Left lung (tissue), 10 donors: Measurements from ENCODE around the gene RBBP8NL. TPM values are rescaled to one million over a fixed set of nuclear protein-coding genes. Genes with fewer than 3 reads are reported as not detected.
A peak's percentile ranks its signal among the peaks of the same experiment; 100 is the strongest.

Source experiments
- ATAC-seq: fragments of 200-7000 bp; cut with Tn5 transposase; one replicate; pipeline ENCODE4 v1.9.1; 2020; ENCODE audit warnings: moderate library complexity
- DNase-seq, 4 donors: peaks; one replicate each; pipeline ENCODE4 v3.0.0-alpha.2; 2013 to 2020
- H3K27ac ChIP-seq, 2 donors: fragments of 200-600 bp; sonication (generic) in 1 of 2; one replicate each; pipeline versions ENCODE4 v1.5.0 to v1.8.0; 2020 to 2021
- H3K27me3 ChIP-seq, 2 donors: fragments of 200-600 bp; sonication (generic) in 1 of 2; one replicate each; pipeline versions ENCODE4 v1.5.0 to v1.8.0; 2020 to 2021
- H3K36me3 ChIP-seq, 2 donors: fragments of 200-600 bp; sonication (generic) in 1 of 2; one replicate each; pipeline versions ENCODE4 v1.5.0 to v1.8.0; 2020 to 2021
- H3K4me1 ChIP-seq, 2 donors: fragments of 200-600 bp; one replicate each; pipeline ENCODE4 v1.8.0; 2021
- H3K4me3 ChIP-seq, 2 donors: fragments of 200-600 bp; sonication (generic) in 1 of 2; one replicate each; pipeline versions ENCODE4 v1.5.0 to v1.8.0; 2020 to 2021; ENCODE audit warnings: mild to moderate bottlenecking in 1 of 2
- H3K9me3 ChIP-seq, 2 donors: fragments of 200-600 bp; sonication (generic) in 1 of 2; one replicate each; pipeline versions ENCODE4 v1.5.0 to v1.8.0; 2020 to 2021
- intact Hi-C, 2 donors: fragments of 100-400 bp; cut with DNase I; formaldehyde crosslinking; loops; one replicate each; pipeline versions ENCODE4 v1.11.2 to v1.14.2; 2022
- polyA plus RNA-seq, 6 donors: library from polyadenylated mRNA; unstranded; fragments of 120-200 nt; gene quantifications; one replicate each; pipeline ENCODE4 v1.2.1, GENCODE V29; 2013; ENCODE audit not compliant: insufficient read length in 6 of 6
- total RNA-seq, 2 donors: library from RNA; stranded (reverse); fragmentation: NEBNext Ultra II Directional; extraction: Animal tissue kit (Norgen Biotek cat#: 25700); gene quantifications; one replicate each; pipeline ENCODE4 v1.2.1, GENCODE V29; 2021
- TF ChIP-seq, protein P1 (sequence below), 2 donors: fragments of 200-600 bp; sonication (generic) in 1 of 2; IDR thresholded peaks; one replicate each; pipeline versions ENCODE4 v1.5.0 to v1.8.0; 2021; ENCODE audit warnings: antibody characterized with exemption in 2 of 2
- donor health status: DM: no; HTN: yes; CAD: no.
- donor health status: DM: no; HTN: no; CAD: no.

The RBBP8NL gene
- total and polyA plus RNA-seq, 8 donors = 0.97 to 4.2 (median 3.4) TPM

DNA sequence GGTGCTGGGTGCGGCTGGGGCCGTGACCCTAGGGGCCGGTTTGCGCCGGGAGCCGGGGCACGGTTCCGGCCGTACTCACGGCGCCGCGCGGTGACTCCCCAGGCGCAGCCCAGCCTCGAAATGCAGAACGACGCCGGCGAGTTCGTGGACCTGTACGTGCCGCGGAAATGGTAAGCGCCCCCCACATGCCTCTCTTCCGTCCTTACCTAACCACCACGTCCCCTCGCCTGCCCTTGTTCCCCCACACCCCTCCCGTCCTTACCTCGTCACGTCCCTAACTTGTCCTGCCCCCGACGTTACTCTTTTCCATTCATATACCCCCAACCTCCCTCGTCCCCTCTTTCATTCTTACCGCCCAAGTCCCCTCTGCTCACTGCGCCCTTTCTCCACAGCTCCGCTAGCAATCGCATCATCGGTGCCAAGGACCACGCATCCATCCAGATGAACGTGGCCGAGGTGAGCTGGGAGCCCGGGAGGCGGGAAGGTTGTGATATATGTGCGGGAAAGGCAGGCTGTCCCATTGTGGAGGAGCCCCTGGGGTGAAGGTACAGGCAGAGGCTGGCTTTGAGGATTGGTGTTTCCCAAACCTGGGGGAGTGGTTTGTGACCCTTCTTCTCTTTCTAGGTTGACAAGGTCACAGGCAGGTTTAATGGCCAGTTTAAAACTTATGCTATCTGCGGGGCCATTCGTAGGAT lies 40.0 kb downstream of the RBBP8NL start:
- DNase-seq (no peak), ATAC-seq (no peak)
- Histone ChIP-seq H3K4me1 (peaks cover 11 to 38% of the 10 kb centered on the region in 2 donors), H3K4me3 (peak overlapping the region; percentile 98 to 100), H3K27me3 (no peaks in the 10 kb centered on the region), H3K27ac (peak overlapping the region; percentile 87 to 88), H3K9me3 (no peaks in the 10 kb centered on the region), H3K36me3 (peaks cover 0 to 45% of the 10 kb centered on the region in 2 donors)
- intact Hi-C loops = no loop called here
- TF ChIP-seq, protein P1, sequence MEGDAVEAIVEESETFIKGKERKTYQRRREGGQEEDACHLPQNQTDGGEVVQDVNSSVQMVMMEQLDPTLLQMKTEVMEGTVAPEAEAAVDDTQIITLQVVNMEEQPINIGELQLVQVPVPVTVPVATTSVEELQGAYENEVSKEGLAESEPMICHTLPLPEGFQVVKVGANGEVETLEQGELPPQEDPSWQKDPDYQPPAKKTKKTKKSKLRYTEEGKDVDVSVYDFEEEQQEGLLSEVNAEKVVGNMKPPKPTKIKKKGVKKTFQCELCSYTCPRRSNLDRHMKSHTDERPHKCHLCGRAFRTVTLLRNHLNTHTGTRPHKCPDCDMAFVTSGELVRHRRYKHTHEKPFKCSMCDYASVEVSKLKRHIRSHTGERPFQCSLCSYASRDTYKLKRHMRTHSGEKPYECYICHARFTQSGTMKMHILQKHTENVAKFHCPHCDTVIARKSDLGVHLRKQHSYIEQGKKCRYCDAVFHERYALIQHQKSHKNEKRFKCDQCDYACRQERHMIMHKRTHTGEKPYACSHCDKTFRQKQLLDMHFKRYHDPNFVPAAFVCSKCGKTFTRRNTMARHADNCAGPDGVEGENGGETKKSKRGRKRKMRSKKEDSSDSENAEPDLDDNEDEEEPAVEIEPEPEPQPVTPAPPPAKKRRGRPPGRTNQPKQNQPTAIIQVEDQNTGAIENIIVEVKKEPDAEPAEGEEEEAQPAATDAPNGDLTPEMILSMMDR (IDR thresholded peaks at IDR 0.05) = no peak

DNA sequence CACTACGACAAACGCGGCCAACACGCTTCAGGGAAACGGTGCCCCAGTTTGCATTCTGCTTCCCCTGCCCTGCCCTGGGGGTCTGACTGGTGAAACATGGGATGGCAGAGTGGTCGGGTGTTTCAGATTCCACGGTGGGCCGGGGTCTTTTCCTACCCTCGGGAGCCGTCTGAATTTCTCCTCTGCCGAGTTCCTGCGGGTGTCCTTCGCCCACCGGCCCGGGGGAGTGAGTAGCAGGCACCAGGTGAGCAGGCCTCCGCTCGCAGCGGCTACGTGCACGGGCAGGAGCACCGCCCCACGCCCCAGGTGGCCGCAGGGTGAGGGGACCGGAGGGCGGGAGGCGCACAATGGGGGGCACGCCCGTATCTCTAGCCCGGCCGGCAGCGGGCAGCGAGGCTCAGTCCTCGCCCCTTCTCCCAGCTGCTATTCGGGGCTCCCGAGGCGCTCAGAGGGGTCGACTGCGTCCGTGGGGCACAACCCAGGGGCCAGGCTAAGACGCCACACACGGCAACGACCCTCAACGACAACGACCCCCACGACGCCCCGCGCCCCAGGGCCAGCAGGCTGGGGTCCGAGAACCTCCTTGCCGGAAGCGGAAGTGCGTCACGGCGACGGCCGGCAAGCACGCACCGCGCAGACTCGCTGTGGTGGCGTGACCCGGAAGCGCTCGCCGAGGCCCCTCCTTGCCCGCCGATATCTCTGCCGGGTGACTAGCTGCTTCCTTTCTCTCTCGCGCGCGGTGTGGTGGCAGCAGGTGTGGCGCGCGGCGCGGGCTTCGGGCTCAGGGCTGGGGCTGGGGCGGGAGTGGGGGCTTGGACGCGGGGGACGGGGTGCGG lies 40.7 kb downstream of the RBBP8NL start, which contains the start of gene RPS21:
Gene RPS21 (plus strand): TSS at position 721 of the 836 bp plus-strand sequence. CDS start 236 bp downstream, outside the sequence.
- H3K27ac ChIP-seq = peak within 1 kb of the TSS; percentile 87 to 88
- H3K4me3 ChIP-seq = peak within 1 kb of the TSS; percentile 98 to 100
- DNase-seq (peak; percentile 87 to 97 (median 95)), ATAC-seq (peak; percentile 94)
- peaks cover 0 to 38% of the 10 kb centered on the region in 2 donors for H3K36me3 ChIP-seq
- no peaks in the 10 kb centered on the region for H3K27me3 ChIP-seq
- H3K4me1 ChIP-seq = peaks cover 11 to 39% of the 10 kb centered on the region in 2 donors
- intact Hi-C loops = no loop called here
- TF ChIP-seq, protein P1 (IDR thresholded peaks at IDR 0.05) = no peak
- H3K9me3 ChIP-seq = no peaks in the 10 kb centered on the region

DNA sequence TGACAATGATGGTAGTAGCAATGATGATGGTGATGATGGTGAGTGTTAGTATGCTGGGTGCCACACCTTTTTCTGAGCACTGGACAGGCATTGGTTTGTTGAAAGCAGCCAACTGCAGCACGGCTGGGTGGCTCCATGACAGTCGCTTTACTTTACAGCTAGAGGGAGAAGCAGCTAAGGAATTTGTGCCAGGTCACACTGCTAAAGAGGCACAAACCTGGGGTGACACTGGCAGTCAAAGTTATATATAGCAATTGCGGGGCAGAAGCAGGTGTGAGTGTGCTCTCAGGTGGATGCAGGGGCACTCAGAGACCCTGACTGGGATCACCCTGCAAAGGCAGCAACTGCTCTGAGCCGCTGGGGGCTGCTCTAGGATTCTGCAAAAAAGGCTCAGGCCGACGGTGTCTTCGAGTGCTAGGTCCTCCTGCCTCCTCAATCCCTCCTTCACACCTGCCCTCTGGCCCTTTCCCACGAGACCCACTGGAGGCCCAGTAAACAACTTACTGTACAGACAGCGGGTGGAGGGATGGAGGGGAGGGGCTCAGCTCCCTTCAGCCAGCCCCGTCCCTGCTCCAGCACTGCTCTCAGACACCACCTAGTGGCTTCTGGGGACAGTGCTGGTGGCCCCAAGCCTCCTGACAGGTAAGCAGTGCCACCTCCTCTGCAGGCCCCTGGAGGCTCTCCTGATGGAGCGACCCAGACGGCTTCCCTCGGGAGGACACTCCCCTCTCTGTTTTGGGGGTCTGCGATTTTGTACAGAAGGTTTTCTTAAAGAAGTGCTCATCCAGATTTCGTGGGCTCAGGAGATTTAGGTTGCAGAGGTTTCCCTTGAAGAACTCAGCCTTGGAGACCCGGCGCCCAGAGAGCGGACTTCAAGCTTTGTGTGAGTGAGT lies 44.8 kb downstream of the RBBP8NL start:
- DNase-seq = peak in 2 of 4 donors; percentile 83 to 89
- Histone ChIP-seq H3K9me3 (no peaks in the 10 kb centered on the region), H3K4me3 (no peak overlapping the region), H3K27me3 (no peaks in the 10 kb centered on the region), H3K27ac (no peak overlapping the region), H3K36me3 (no peaks in the 10 kb centered on the region), H3K4me1 (peaks cover 10 to 42% of the 10 kb centered on the region in 2 donors)
- intact Hi-C loops = loop anchor here in 1 of 2 donors (5.0 kb wide), 1 partner anchor 80 kb away; the partner anchor contains the start of gene ADRM1
- ATAC-seq = peak; percentile 82
- TF ChIP-seq, protein P1 (IDR thresholded peaks at IDR 0.05) = peak; percentile 87 to 92

GRCh38 chr20:62381842-62382241 lies 45.5 kb downstream of the RBBP8NL start:
- H3K27me3 ChIP-seq = no peaks in the 10 kb centered on the region
- ATAC-seq (no peak), DNase-seq (no peak)
- no peaks in the 10 kb centered on the region for H3K36me3 ChIP-seq
- peaks cover 11 to 45% of the 10 kb centered on the region in 2 donors for H3K4me1 ChIP-seq
- no peak overlapping the region for H3K4me3 ChIP-seq
- no peaks in the 10 kb centered on the region for H3K9me3 ChIP-seq
- intact Hi-C loops = loop anchor here in 1 of 2 donors (5.0 kb wide), 1 partner anchor 80 kb away; the partner anchor contains the start of gene ADRM1
- H3K27ac ChIP-seq = peak overlapping the region in 1 of 2 donors; percentile 73
- TF ChIP-seq, protein P1 (IDR thresholded peaks at IDR 0.05) = no peak
